SK-N-SH treated with all-trans-retinoic acid at 6 μM for 48 hours (cell line): Measurements from ENCODE around the gene NBEA.
A peak's percentile ranks its signal among the peaks of the same experiment; 100 is the strongest.

Experiments
- ATAC-seq: fragments of 200-7000 bp; cut with Tn5 transposase; 3 replicates; pipeline ENCODE4 v1.9.1; 2020; ENCODE audit warnings: mild to moderate bottlenecking, moderate library complexity
- ARNTL ChIP-seq: fragments of 450-650 bp; formaldehyde crosslinking; IDR thresholded peaks from 2 replicates; pipeline ENCODE4 v1.5.0; 2020; ENCODE audit warnings: low read depth, mild to moderate bottlenecking, moderate library complexity, borderline replicate concordance
- CSDC2 ChIP-seq: fragments of 250-450 bp; sonication (Bioruptor Pico); IDR thresholded peaks from 2 replicates; pipeline ENCODE4 v1.5.0; 2020; ENCODE audit warnings: mild to moderate bottlenecking, moderate library complexity
- CSRNP3 ChIP-seq: fragments of 250-450 bp; sonication (Bioruptor Pico); IDR thresholded peaks from 2 replicates; pipeline ENCODE4 v1.5.1; 2021; ENCODE audit warnings: mild to moderate bottlenecking, moderate library complexity
- ESRRG ChIP-seq: fragments of 250-450 bp; sonication (Bioruptor Pico); IDR thresholded peaks from 2 replicates; pipeline ENCODE4 v1.6.1; 2021; ENCODE audit warnings: mild to moderate bottlenecking
- GLIS3 ChIP-seq: fragments of 250-450 bp; sonication (Bioruptor Pico); IDR thresholded peaks from 2 replicates; pipeline ENCODE4 v1.5.0; 2020; ENCODE audit warnings: mild to moderate bottlenecking, moderate library complexity
- ISL1 ChIP-seq: fragments of 250-450 bp; sonication (Bioruptor Pico); IDR thresholded peaks from 2 replicates; pipeline ENCODE4 v2.1.2; 2022; ENCODE audit warnings: mild to moderate bottlenecking, moderate library complexity
- OSR1 ChIP-seq: fragments of 250-450 bp; sonication (Bioruptor Pico); IDR thresholded peaks from 2 replicates; pipeline ENCODE4 v1.8.0; 2022; ENCODE audit warnings: moderate library complexity, mild to moderate bottlenecking, inconsistent platforms
- PATZ1 ChIP-seq: fragments of 250-450 bp; sonication (Bioruptor Pico); IDR thresholded peaks from 2 replicates; pipeline ENCODE4 v1.8.0; 2020; ENCODE audit warnings: mild to moderate bottlenecking, moderate library complexity, borderline replicate concordance
- PPARA ChIP-seq: fragments of 250-450 bp; sonication (Bioruptor Pico); IDR thresholded peaks from 2 replicates; pipeline ENCODE4 v1.5.0; 2020; ENCODE audit warnings: mild to moderate bottlenecking, borderline replicate concordance
- SNAI2 ChIP-seq: fragments of 250-450 bp; sonication (Bioruptor Pico); IDR thresholded peaks from 2 replicates; pipeline ENCODE4 v1.5.0; 2020; ENCODE audit warnings: mild to moderate bottlenecking, moderate library complexity
- TCF4 ChIP-seq: fragments of 250-450 bp; sonication (Bioruptor Pico); IDR thresholded peaks from 2 replicates; pipeline ENCODE4 v1.8.0; 2021; ENCODE audit warnings: mild to moderate bottlenecking, moderate library complexity, borderline replicate concordance
- TOX ChIP-seq: fragments of 250-450 bp; sonication (Bioruptor Pico); IDR thresholded peaks from 2 replicates; pipeline ENCODE4 v1.8.0; 2021; ENCODE audit warnings: mild to moderate bottlenecking, moderate library complexity, borderline replicate concordance
- TSHZ2 ChIP-seq: fragments of 250-450 bp; sonication (Bioruptor Pico); IDR thresholded peaks from 2 replicates; pipeline ENCODE4 v1.5.0; 2020; ENCODE audit warnings: mild to moderate bottlenecking, moderate library complexity
- ZC3H10 ChIP-seq: fragments of 250-450 bp; sonication (Bioruptor Pico); IDR thresholded peaks from 2 replicates; pipeline ENCODE4 v1.5.1; 2021; ENCODE audit warnings: mild to moderate bottlenecking, moderate library complexity
- ZFP3 ChIP-seq: fragments of 250-450 bp; sonication (Bioruptor Pico); IDR thresholded peaks from 2 replicates; pipeline ENCODE4 v1.5.0; 2020; ENCODE audit warnings: mild to moderate bottlenecking, moderate library complexity
- ZNF565 ChIP-seq: fragments of 450-650 bp; formaldehyde crosslinking; conservative IDR thresholded peaks from 2 replicates; pipeline ENCODE4 v1.5.0; 2020; ENCODE audit warnings: low read depth, mild to moderate bottlenecking, moderate library complexity
- ZNF70 ChIP-seq: fragments of 450-650 bp; formaldehyde crosslinking; IDR thresholded peaks from 2 replicates; pipeline ENCODE4 v1.5.0; 2020; ENCODE audit warnings: mild to moderate bottlenecking, moderate library complexity
- ZNF8 ChIP-seq: fragments of 450-650 bp; formaldehyde crosslinking; IDR thresholded peaks from 2 replicates; pipeline ENCODE4 v1.5.0; 2020; ENCODE audit warnings: mild to moderate bottlenecking, moderate library complexity
- TF ChIP-seq, protein P1 (sequence below): fragments of 250-450 bp; sonication (Bioruptor Pico); IDR thresholded peaks from 2 replicates; pipeline ENCODE4 v1.5.1; 2020; ENCODE audit warnings: low read depth, mild to moderate bottlenecking, moderate library complexity

NBEA gene

DNA sequence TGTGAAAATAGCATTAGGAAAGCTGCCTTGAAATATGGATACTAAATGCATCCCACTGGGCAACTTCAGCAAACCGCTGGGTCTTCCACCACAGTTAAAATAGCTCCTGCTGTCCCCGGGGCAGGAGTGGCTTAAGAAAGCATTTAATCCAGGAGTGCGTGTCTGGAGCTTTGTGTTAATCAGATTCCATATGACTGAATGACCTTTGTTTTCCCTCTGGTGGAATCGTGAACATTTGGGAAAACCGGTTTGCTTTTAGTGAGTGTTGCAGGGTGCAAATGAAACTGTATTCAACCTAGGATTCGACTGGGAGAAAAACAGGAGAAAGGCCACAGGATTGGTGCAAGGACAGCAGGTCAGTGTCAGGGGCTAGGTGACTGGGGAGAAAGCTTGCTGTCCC lies 772.1 kb downstream of the NBEA start:
- ATAC-seq = peak; percentile 15
- no peak for TF ChIP-seq TCF4
- TF ChIP-seq ZNF70 (CRISPR knock-in tag) = no peak
- TF ChIP-seq ISL1 (CRISPR knock-in tag) = no peak
- TF ChIP-seq ZFP3 (CRISPR knock-in tag) = no peak
- TF ChIP-seq ARNTL (CRISPR knock-in tag) = no peak
- TF ChIP-seq CSRNP3 (CRISPR knock-in tag) = no peak
- TF ChIP-seq SNAI2 = no peak
- no peak for TF ChIP-seq GLIS3 (CRISPR knock-in tag)
- TF ChIP-seq OSR1 (CRISPR knock-in tag) = no peak
- no peak; the same call in 1 of the 2 replicates for TF ChIP-seq TSHZ2 (CRISPR knock-in tag)
- TF ChIP-seq ESRRG = no peak
- no peak for TF ChIP-seq PATZ1 (CRISPR knock-in tag)
- TF ChIP-seq ZC3H10 = no peak
- TF ChIP-seq CSDC2 (CRISPR knock-in tag) = no peak
- no peak for TF ChIP-seq TOX (CRISPR knock-in tag)
- no peak for TF ChIP-seq ZNF565 (CRISPR knock-in tag)
- TF ChIP-seq ZNF8 (CRISPR knock-in tag) = no peak
- TF ChIP-seq, all 23 proteins: peak for 0

DNA sequence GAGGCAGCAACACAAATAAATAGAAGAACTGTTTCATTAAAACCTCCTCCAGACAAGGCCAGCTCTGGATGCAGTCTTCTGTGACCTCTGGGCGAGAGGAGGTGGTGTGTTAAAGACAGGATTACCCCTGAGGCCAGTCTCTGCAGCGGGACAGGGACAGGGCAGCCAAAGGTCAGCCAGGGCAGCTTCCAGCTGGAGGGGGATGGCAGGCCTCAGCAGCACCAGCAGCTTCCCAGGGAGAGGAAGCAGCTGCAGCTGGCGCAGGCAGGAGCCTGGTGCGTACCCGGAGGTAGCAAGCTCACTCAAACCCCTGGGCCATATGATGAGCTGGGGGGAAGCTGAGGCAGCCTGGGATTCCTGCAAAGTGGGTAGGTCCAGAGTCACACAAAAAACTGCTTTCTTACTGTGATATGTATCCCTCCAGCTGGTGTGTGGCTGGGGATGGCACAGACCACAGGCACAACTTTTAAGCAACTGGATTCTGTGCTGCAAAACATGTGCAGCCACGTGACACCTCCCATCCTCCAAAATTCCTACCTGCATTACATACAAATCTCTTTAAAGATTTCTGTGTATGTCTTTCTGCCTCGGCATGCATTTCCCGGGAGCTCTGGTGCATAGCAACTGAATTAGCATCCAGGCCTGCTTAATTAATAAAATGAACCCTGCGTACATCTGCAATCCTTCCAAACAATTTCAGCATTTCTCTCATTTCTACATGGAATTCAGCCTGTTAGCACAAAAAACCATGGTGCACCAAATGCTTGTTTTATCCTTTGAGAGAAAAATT lies 772.7 kb downstream of the NBEA start:
- ATAC-seq = peak; percentile 35

More for the DNA sequence above, 772.7 kb downstream of the NBEA start:
- TF ChIP-seq TOX (CRISPR knock-in tag) = no peak
- TF ChIP-seq ZFP3 (CRISPR knock-in tag) = no peak
- no peak for TF ChIP-seq GLIS3 (CRISPR knock-in tag)
- TF ChIP-seq, protein P1, sequence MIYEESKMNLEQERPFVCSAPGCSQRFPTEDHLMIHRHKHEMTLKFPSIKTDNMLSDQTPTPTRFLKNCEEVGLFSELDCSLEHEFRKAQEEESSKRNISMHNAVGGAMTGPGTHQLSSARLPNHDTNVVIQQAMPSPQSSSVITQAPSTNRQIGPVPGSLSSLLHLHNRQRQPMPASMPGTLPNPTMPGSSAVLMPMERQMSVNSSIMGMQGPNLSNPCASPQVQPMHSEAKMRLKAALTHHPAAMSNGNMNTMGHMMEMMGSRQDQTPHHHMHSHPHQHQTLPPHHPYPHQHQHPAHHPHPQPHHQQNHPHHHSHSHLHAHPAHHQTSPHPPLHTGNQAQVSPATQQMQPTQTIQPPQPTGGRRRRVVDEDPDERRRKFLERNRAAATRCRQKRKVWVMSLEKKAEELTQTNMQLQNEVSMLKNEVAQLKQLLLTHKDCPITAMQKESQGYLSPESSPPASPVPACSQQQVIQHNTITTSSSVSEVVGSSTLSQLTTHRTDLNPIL (CRISPR knock-in tag) = no peak
- no peak for TF ChIP-seq ARNTL (CRISPR knock-in tag)
- peak; percentile 92; the same call in 1 of the 2 replicates for TF ChIP-seq TSHZ2 (CRISPR knock-in tag)
- TF ChIP-seq ZNF8 (CRISPR knock-in tag) = peak; percentile 40; the same call in 1 of the 2 replicates
- TF ChIP-seq CSDC2 (CRISPR knock-in tag) = no peak
- peak; percentile 69; the same call in 1 of the 2 replicates for TF ChIP-seq TCF4
- TF ChIP-seq PPARA (CRISPR knock-in tag) = peak; percentile 8; the same call in 1 of the 2 replicates
- peak; percentile 80; the same call in 1 of the 2 replicates for TF ChIP-seq ZNF565 (CRISPR knock-in tag)
- no peak for TF ChIP-seq ZC3H10
- TF ChIP-seq ZNF70 (CRISPR knock-in tag) = peak; percentile 59; the same call in 1 of the 2 replicates
- TF ChIP-seq, all 23 proteins: peak for 6
